ENCODE data around the gene TMEM108.
"Not testable (repeated sequence)": the region's sequence is repeated elsewhere in the genome, so short reads cannot be mapped to it uniquely, and the experiment has no call there.

- TF ChIP-seq, protein P1, sequence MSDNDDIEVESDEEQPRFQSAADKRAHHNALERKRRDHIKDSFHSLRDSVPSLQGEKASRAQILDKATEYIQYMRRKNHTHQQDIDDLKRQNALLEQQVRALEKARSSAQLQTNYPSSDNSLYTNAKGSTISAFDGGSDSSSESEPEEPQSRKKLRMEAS (IDR thresholded peaks at IDR 0.05; ENCODE audit: low read depth, low read length) = not testable (repeated sequence)
- TF ChIP-seq, protein P2, sequence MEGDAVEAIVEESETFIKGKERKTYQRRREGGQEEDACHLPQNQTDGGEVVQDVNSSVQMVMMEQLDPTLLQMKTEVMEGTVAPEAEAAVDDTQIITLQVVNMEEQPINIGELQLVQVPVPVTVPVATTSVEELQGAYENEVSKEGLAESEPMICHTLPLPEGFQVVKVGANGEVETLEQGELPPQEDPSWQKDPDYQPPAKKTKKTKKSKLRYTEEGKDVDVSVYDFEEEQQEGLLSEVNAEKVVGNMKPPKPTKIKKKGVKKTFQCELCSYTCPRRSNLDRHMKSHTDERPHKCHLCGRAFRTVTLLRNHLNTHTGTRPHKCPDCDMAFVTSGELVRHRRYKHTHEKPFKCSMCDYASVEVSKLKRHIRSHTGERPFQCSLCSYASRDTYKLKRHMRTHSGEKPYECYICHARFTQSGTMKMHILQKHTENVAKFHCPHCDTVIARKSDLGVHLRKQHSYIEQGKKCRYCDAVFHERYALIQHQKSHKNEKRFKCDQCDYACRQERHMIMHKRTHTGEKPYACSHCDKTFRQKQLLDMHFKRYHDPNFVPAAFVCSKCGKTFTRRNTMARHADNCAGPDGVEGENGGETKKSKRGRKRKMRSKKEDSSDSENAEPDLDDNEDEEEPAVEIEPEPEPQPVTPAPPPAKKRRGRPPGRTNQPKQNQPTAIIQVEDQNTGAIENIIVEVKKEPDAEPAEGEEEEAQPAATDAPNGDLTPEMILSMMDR (IDR thresholded peaks at IDR 0.05; ENCODE audit: low read depth, low read length) = not testable (repeated sequence)
- not testable (repeated sequence) for TF ChIP-seq POLR2A (IDR thresholded peaks at IDR 0.05; ENCODE audit: extremely low read depth, insufficient read length)
These were observed 33.2 kb upstream of the TMEM108 start for GRCh38 chr3:133005032-133005431.

Measured in NB4 (cell line).